Activated B cell treated with CpG ODN at 0.5 μM for 24 hours (primary cell): ENCODE measurements around the gene MRPL54. TPM values are rescaled to one million over a fixed set of nuclear protein-coding genes. Genes with fewer than 3 reads are reported as not detected.
"Not testable (repeated sequence)": the region's sequence is repeated elsewhere in the genome, so short reads cannot be mapped to it uniquely, and the experiment has no call there.

Experiments used
- ATAC-seq: fragments of 200-7000 bp; cut with Tn5 transposase; one replicate; pipeline ENCODE4 v1.10.0; 2021; ENCODE audit warnings: low read depth, mild to moderate bottlenecking, moderate library complexity
- CTCF ChIA-PET: fragments of 350-600 bp; sonication (Branson Sonifier 250); formaldehyde crosslinking; loops from one replicate; lab custom pipeline; 2021; ENCODE audit warnings: antibody characterized with exemption; lab: Charles Lee
- POLR2A ChIA-PET: fragments of 350-600 bp; sonication (Branson Sonifier 250); formaldehyde crosslinking; loops from one replicate; lab custom pipeline; 2021; ENCODE audit warnings: antibody characterized with exemption; lab: Charles Lee
- DNase-seq: peaks from one replicate; pipeline ENCODE4 v3.0.0; 2022
- H3K27ac Mint-ChIP-seq: one replicate; pipeline ENCODE4 v1.8.0; 2020; ENCODE audit warnings: mixed read lengths
- H3K27me3 Mint-ChIP-seq: one replicate; pipeline ENCODE4 v1.8.0; 2021; ENCODE audit warnings: mixed read lengths
- H3K36me3 Mint-ChIP-seq: one replicate; pipeline ENCODE4 v1.8.0; 2021; ENCODE audit warnings: low read depth, mixed read lengths
- H3K4me1 Mint-ChIP-seq: one replicate; pipeline ENCODE4 v1.8.0; 2021; ENCODE audit warnings: mixed read lengths
- H3K4me3 Mint-ChIP-seq: one replicate; pipeline ENCODE4 v1.8.0; 2020; ENCODE audit warnings: mild to moderate bottlenecking, mixed read lengths
- H3K9me3 Mint-ChIP-seq: one replicate; pipeline ENCODE4 v1.8.0; 2020; ENCODE audit warnings: mixed read lengths
- CTCF ChIP-seq: fragments of 200-600 bp; IDR thresholded peaks from one replicate; pipeline ENCODE4 v1.8.0; 2022; ENCODE audit warnings: antibody characterized with exemption, mild to moderate bottlenecking
- intact Hi-C: fragments of 100-400 bp; cut with micrococcal nuclease; formaldehyde crosslinking; loops from one replicate; pipeline ENCODE4 v1.15.1; 2024
- total RNA-seq: library from RNA; stranded (reverse); gene quantifications from 2 replicates; pipeline ENCODE4 v1.2.3, GENCODE V29; 2022

MRPL54 gene
- total RNA-seq, 1 donor from 2014 or later: 81.2 TPM

GRCh38 chr19:3765121-3765520, 2.6 kb downstream of the MRPL54 start:
- no peak for TF ChIP-seq CTCF
- H3K4me3 Mint-ChIP-seq: no peak overlapping the region
- intact Hi-C loops: no loop called here
- ChIA-PET CTCF (no interaction called here), POLR2A (interaction anchor here (0.7 kb wide), 1 partner anchor 228 kb away, joined by 7 read pairs; no protein-coding TSS in a partner anchor)
- H3K27me3 Mint-ChIP-seq: no peaks in the 10 kb centered on the region
- peaks cover 44% of the 10 kb centered on the region for H3K36me3 Mint-ChIP-seq
- no peak for DNase-seq
- H3K9me3 Mint-ChIP-seq: no peaks in the 10 kb centered on the region
- H3K4me1 Mint-ChIP-seq: peaks cover 29% of the 10 kb centered on the region
- H3K27ac Mint-ChIP-seq: no peak overlapping the region
- ATAC-seq: no peak

- intact Hi-C loops, H3K27me3 Mint-ChIP-seq, H3K9me3 Mint-ChIP-seq, DNase-seq, H3K27ac Mint-ChIP-seq, H3K4me3 Mint-ChIP-seq, CTCF ChIA-PET, ATAC-seq: not testable (repeated sequence)
- POLR2A ChIA-PET: interaction anchor here (0.6 to 0.7 kb wide), 2 partner anchors 24 to 229 kb away, joined by 7 to 8 read pairs; no protein-coding TSS in a partner anchor
- Mint-ChIP-seq H3K36me3 (peaks cover 44% of the 10 kb centered on the region), H3K4me1 (peaks cover 27% of the 10 kb centered on the region)
These were observed 3.3 kb downstream of the MRPL54 start for GRCh38 chr19:3765757-3766156.

- CTCF ChIA-PET: no interaction called here
- H3K27me3 Mint-ChIP-seq: no peaks in the 10 kb centered on the region
- TF ChIP-seq CTCF: no peak
- no peak for ATAC-seq
- no peak for DNase-seq
- intact Hi-C loops: no loop called here
- no peaks in the 10 kb centered on the region for H3K9me3 Mint-ChIP-seq
- POLR2A ChIA-PET: interaction anchor here (0.6 kb wide), 1 partner anchor 23 kb away, joined by 8 read pairs; no protein-coding TSS in a partner anchor
- H3K4me3 Mint-ChIP-seq: no peak overlapping the region
- peaks cover 43% of the 10 kb centered on the region for H3K36me3 Mint-ChIP-seq
- no peak overlapping the region for H3K27ac Mint-ChIP-seq
- H3K4me1 Mint-ChIP-seq: peaks cover 20% of the 10 kb centered on the region
These were observed 4.0 kb downstream of the MRPL54 start for GRCh38 chr19:3766520-3766919.

GRCh38 chr19:3767050-3767449, 4.6 kb downstream of the MRPL54 start:
- CTCF ChIA-PET: no interaction called here

GRCh38 chr19:3768015-3768747, 5.7 kb downstream of the MRPL54 start:
- H3K27me3 Mint-ChIP-seq: no peaks in the 10 kb centered on the region
- CTCF ChIA-PET: no interaction called here
- no peak for DNase-seq
- peaks cover 7% of the 10 kb centered on the region for H3K4me1 Mint-ChIP-seq
- POLR2A ChIA-PET: interaction anchor here (1.0 kb wide), 1 partner anchor 20 kb away, joined by 3 read pairs; no protein-coding TSS in a partner anchor
- H3K27ac Mint-ChIP-seq: no peak overlapping the region
- H3K9me3 Mint-ChIP-seq: no peaks in the 10 kb centered on the region
- no peak for ATAC-seq
- H3K36me3 Mint-ChIP-seq: peaks cover 36% of the 10 kb centered on the region
- TF ChIP-seq CTCF: no peak
- intact Hi-C loops: no loop called here
- no peak overlapping the region for H3K4me3 Mint-ChIP-seq

More at GRCh38 chr19:3767050-3767449, 4.6 kb downstream of the MRPL54 start:
- POLR2A ChIA-PET: no interaction called here
- no peak for DNase-seq
- peaks cover 43% of the 10 kb centered on the region for H3K36me3 Mint-ChIP-seq
- no peak overlapping the region for H3K4me3 Mint-ChIP-seq
- no peak overlapping the region for H3K27ac Mint-ChIP-seq
- intact Hi-C loops: no loop called here
- no peaks in the 10 kb centered on the region for H3K27me3 Mint-ChIP-seq
- H3K9me3 Mint-ChIP-seq: no peaks in the 10 kb centered on the region
- peaks cover 15% of the 10 kb centered on the region for H3K4me1 Mint-ChIP-seq
- no peak for ATAC-seq
- TF ChIP-seq CTCF: no peak
